PC-3 (cell line): ENCODE measurements around the gene MACROD2. TPM values are rescaled to one million over a fixed set of nuclear protein-coding genes. Genes with fewer than 3 reads are reported as not detected.
A peak's percentile ranks its signal among the peaks of the same experiment; 100 is the strongest.
"Not testable (repeated sequence)": the region's sequence is repeated elsewhere in the genome, so short reads cannot be mapped to it uniquely, and the experiment has no call there.

ENCODE experiments used
- ATAC-seq: fragments of 200-7000 bp; cut with Tn5 transposase; 2 replicates; pipeline ENCODE4 v1.9.1; 2020; ENCODE audit warnings: mild to moderate bottlenecking, moderate library complexity
- BruUV-seq: library from RNA; stranded (reverse); fragments of 400-500 nt; replicated peaks from 2 replicates; lab custom pipeline; 2021; lab: Mats Ljungman, UMichigan
- CTCF ChIA-PET: fragments of 300-600 bp; sonication (Branson Sonifier 250); formaldehyde crosslinking; loops from one replicate; lab custom pipeline; 2022; ENCODE audit warnings: antibody characterized with exemption; lab: Charles Lee
- POLR2A ChIA-PET: fragments of 300-600 bp; sonication (Branson Sonifier 250); formaldehyde crosslinking; loops from one replicate; lab custom pipeline; 2022; ENCODE audit warnings: antibody characterized with exemption; ENCODE audit not compliant: unreplicated experiment; lab: Charles Lee
- DNase-seq: peaks from one replicate; pipeline ENCODE4 v3.0.0-alpha.2; 2015
- H2AFZ ChIP-seq: fragments of 300-600 bp; sonication (generic); 2 replicates; pipeline ENCODE4 v1.6.0; 2016; ENCODE audit warnings: antibody characterized with exemption, low read length
- H3F3A ChIP-seq: fragments of 300-600 bp; sonication (generic); one replicate; pipeline ENCODE4 v1.6.0; 2017; ENCODE audit warnings: antibody characterized with exemption, low read length, control low read depth, mild to moderate bottlenecking; ENCODE audit not compliant: unreplicated experiment
- H3K27ac ChIP-seq: fragments of 300-600 bp; sonication (generic); 2 replicates; pipeline ENCODE4 v1.5.1; 2016; ENCODE audit warnings: mild to moderate bottlenecking, low read length
- H3K27me3 ChIP-seq: fragments of 300-600 bp; sonication (generic); 2 replicates; pipeline ENCODE4 v1.6.1; 2016; ENCODE audit warnings: low read length, mixed read lengths
- H3K36me3 ChIP-seq: fragments of 300-600 bp; sonication (generic); 2 replicates; pipeline ENCODE4 v1.6.1; 2016; ENCODE audit warnings: low read depth, mixed run types, low read length, mixed read lengths
- H3K4me1 ChIP-seq: fragments of 300-600 bp; sonication (generic); 2 replicates; pipeline ENCODE4 v1.5.1; 2016; ENCODE audit warnings: low read length; ENCODE audit not compliant: insufficient read depth
- H3K4me2 ChIP-seq: fragments of 300-600 bp; sonication (generic); 2 replicates; pipeline ENCODE4 v1.6.0; 2016; ENCODE audit warnings: low read length
- H3K4me3 ChIP-seq: fragments of 300-600 bp; sonication (generic); 2 replicates; pipeline ENCODE4 v1.5.1; 2016; ENCODE audit warnings: mild to moderate bottlenecking, low read length, mixed read lengths
- H3K79me2 ChIP-seq: fragments of 300-600 bp; sonication (generic); 2 replicates; pipeline ENCODE4 v1.6.1; 2017; ENCODE audit warnings: low read length, mixed read lengths
- H3K9ac ChIP-seq: fragments of 300-600 bp; sonication (generic); 2 replicates; pipeline ENCODE4 v1.6.0; 2016; ENCODE audit warnings: mild to moderate bottlenecking, low read length
- H3K9me2 ChIP-seq: fragments of 300-600 bp; sonication (generic); replicated peaks from 2 replicates; pipeline ENCODE4 v1.6.1; 2016; ENCODE audit warnings: mixed run types, low read length, mixed read lengths
- H3K9me3 ChIP-seq: fragments of 300-600 bp; sonication (generic); 2 replicates; pipeline ENCODE4 v1.6.1; 2016; ENCODE audit warnings: low read length, mixed read lengths
- H4K20me1 ChIP-seq: fragments of 300-600 bp; sonication (generic); 2 replicates; pipeline ENCODE4 v1.6.1; 2016; ENCODE audit warnings: low read length, mixed read lengths
- CTCF ChIP-seq: fragments of 300-600 bp; sonication (generic); conservative IDR thresholded peaks from 2 replicates; pipeline ENCODE4 v1.5.1; 2017; ENCODE audit warnings: antibody characterized with exemption, low read depth, mild to moderate bottlenecking, low read length
- EZH2 ChIP-seq: fragments of 300-600 bp; sonication (generic); IDR thresholded peaks from one replicate; pipeline ENCODE4 v1.6.1; 2017; ENCODE audit warnings: antibody characterized with exemption, mild to moderate bottlenecking, low read length; ENCODE audit not compliant: unreplicated experiment
- EZH2phosphoT487 ChIP-seq: fragments of 300-600 bp; sonication (generic); IDR thresholded peaks from 2 replicates; pipeline ENCODE4 v1.6.1; 2018; ENCODE audit warnings: mild to moderate bottlenecking, antibody characterized with exemption, low read length, borderline replicate concordance
- intact Hi-C: fragments of 100-400 bp; cut with micrococcal nuclease; formaldehyde crosslinking; loops from 2 replicates; pipeline ENCODE4 v1.9.0; 2023
- total RNA-seq: library from RNA; depleted of rRNA; stranded (reverse); fragments of >200 nt; gene quantifications from 2 replicates; pipeline ENCODE4 v1.2.3, GENCODE V29; 2014

The MACROD2 gene
- total RNA-seq, 1 experiment from 2014 or later = 3.1 TPM

GRCh38 chr20:16007962-16008361 is 2012.6 kb downstream of the MACROD2 start:
- Histone ChIP-seq H3K4me1 (peaks cover 14% of the 10 kb centered on the region; the same call in 1 of the 2 replicates), H3K9ac (no peak overlapping the region), H4K20me1 (no peaks in the 10 kb centered on the region), H3K4me3 (no peak overlapping the region), H3K4me2 (no peak overlapping the region), H3K79me2 (no peaks in the 10 kb centered on the region), H2AFZ (peak overlapping the region; percentile 25; the same call in 1 of the 2 replicates), H3K27me3 (no peaks in the 10 kb centered on the region), H3K9me2 (no peaks in the 10 kb centered on the region), H3K9me3 (no peaks in the 10 kb centered on the region), H3F3A (no peaks in the 10 kb centered on the region), H3K36me3 (no peaks in the 10 kb centered on the region), H3K27ac (no peak overlapping the region)
- intact Hi-C loops = no loop called here
- BruUV-seq = no TSS peak
- POLR2A ChIA-PET = no interaction called here
- TF ChIP-seq EZH2 (no peak), EZH2phosphoT487 (no peak), CTCF (peak; percentile 69)
- DNase-seq (peak; percentile 70), ATAC-seq (no peak)
- CTCF ChIA-PET = no interaction called here

GRCh38 chr20:16011056-16011455 is 2015.7 kb downstream of the MACROD2 start:
- Histone ChIP-seq H3K79me2 (no peaks in the 10 kb centered on the region), H3K36me3 (no peaks in the 10 kb centered on the region), H3K9ac (no peak overlapping the region), H4K20me1 (no peaks in the 10 kb centered on the region), H3K4me1 (peaks cover 14% of the 10 kb centered on the region; the same call in 1 of the 2 replicates), H3K4me3 (no peak overlapping the region), H3K4me2 (no peak overlapping the region), H3K27ac (no peak overlapping the region), H3K9me3 (no peaks in the 10 kb centered on the region), H2AFZ (no peak overlapping the region), H3F3A (no peaks in the 10 kb centered on the region), H3K27me3 (no peaks in the 10 kb centered on the region), H3K9me2 (no peaks in the 10 kb centered on the region)
- POLR2A ChIA-PET = no interaction called here
- ATAC-seq (no peak), DNase-seq (no peak)
- no TSS peak for BruUV-seq
- TF ChIP-seq EZH2phosphoT487 (no peak), CTCF (no peak), EZH2 (no peak)
- intact Hi-C loops = no loop called here
- CTCF ChIA-PET = no interaction called here

DNA sequence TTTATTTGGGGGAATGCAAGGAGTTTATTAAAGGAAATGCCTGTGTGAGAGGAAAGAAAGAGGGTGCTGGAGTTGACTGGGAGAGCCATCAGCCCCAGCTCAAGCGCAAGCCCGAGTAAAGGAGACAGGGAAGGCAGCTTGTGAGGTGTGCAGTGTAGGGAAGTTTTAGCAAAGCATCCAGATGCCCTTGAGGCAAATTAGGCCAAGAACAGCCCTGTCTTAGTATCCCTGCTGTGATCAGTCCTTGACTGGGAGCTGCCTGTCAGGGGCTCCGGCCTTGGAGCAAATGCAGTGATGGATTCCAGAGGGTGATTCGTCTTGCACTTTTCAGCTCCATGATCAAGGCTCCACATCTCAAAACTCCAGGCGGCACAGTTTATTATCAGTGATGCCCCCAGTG is 2016.2 kb downstream of the MACROD2 start:
- H3K4me3 ChIP-seq = no peak overlapping the region
- ATAC-seq = no peak
- H3K9ac ChIP-seq = no peak overlapping the region
- H3K9me2 ChIP-seq = no peaks in the 10 kb centered on the region
- TF ChIP-seq EZH2 = no peak
- no peak for TF ChIP-seq CTCF
- TF ChIP-seq EZH2phosphoT487 = no peak
- H3K27me3 ChIP-seq = no peaks in the 10 kb centered on the region
- no peaks in the 10 kb centered on the region for H3K36me3 ChIP-seq
- no peak for DNase-seq
- no peaks in the 10 kb centered on the region for H3K79me2 ChIP-seq
- no peaks in the 10 kb centered on the region for H3K9me3 ChIP-seq
- no TSS peak for BruUV-seq
- H4K20me1 ChIP-seq = no peaks in the 10 kb centered on the region
- H3K4me1 ChIP-seq = peaks cover 14% of the 10 kb centered on the region; the same call in 1 of the 2 replicates
- intact Hi-C loops = no loop called here
- ChIA-PET POLR2A (no interaction called here), CTCF (no interaction called here)
- no peak overlapping the region for H2AFZ ChIP-seq
- H3K4me2 ChIP-seq = no peak overlapping the region
- no peak overlapping the region for H3K27ac ChIP-seq
- H3F3A ChIP-seq = no peaks in the 10 kb centered on the region

DNA sequence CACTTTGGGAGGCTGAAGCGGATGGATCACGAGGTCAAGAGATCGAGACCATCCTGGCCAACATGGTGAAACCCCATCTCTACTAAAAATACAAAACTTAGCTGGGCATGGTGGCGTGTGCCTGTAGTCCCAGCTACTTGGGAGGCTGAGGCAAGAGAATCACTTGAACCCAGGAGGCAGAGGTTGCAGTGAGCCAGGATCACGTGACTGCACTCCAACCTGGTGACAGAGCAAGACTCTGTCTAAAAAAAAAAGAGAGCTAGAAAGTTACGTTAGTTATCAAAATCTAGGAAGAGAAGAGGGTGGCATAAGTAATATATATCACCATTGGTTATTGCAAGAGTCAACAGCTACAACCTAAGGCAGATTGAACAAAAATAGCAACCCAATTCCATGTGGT is 2017.6 kb downstream of the MACROD2 start:
- BruUV-seq, DNase-seq, H3K4me3 ChIP-seq, H3K9me2 ChIP-seq, H3K9ac ChIP-seq, H3K9me3 ChIP-seq, H3F3A ChIP-seq, H3K27ac ChIP-seq, POLR2A ChIA-PET, H4K20me1 ChIP-seq, ATAC-seq, H3K79me2 ChIP-seq, H3K27me3 ChIP-seq, intact Hi-C loops, CTCF ChIA-PET, H3K4me2 ChIP-seq, H2AFZ ChIP-seq, H3K36me3 ChIP-seq: not testable (repeated sequence)
- H3K4me1 ChIP-seq = peaks cover 12% of the 10 kb centered on the region
